ENCODE results near the gene FOXP4. TPM values are rescaled to one million over a fixed set of nuclear protein-coding genes. Genes with fewer than 3 reads are reported as not detected.

The FOXP4 gene
- total RNA-seq, 1 donor, result 3.3 TPM

DNA sequence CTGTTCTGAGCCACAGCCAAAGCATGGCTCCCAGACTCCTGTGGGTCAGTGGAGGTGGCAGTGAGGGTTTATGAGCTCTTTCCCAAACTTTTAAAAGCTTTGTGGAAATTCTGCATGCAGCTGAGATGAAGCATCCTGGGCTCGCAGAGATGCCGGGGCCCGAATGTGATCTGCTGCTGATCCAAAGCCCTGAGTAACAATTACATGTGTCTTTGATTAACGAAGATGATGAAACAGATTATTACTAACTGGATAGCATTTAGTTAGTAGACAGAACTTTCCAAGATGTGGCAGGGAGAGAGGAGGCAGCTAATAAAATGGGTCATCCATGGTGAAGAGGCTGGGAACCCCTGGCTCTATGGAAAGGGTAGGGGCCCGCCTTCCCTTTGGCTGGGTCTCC, 48.1 kb downstream of the FOXP4 start:
- Histone ChIP-seq H3K9me3 (ENCODE audit: low read depth, low read length) (no peaks in the 10 kb centered on the region), H3K79me2 (ENCODE audit: insufficient read depth, low read length) (no peaks in the 10 kb centered on the region), H2AFZ (ENCODE audit: low read length) (no peak overlapping the region), H3K4me3 (ENCODE audit: insufficient read depth, low read length) (no peak overlapping the region), H3K4me1 (ENCODE audit: insufficient read depth, low read length) (no peaks in the 10 kb centered on the region), H3K27ac (ENCODE audit: low read depth, low read length) (no peak overlapping the region), H3K36me3 (ENCODE audit: insufficient read depth, low read length) (no peaks in the 10 kb centered on the region), H3K27me3 (ENCODE audit: insufficient read depth, low read length) (no peaks in the 10 kb centered on the region), H4K20me1 (ENCODE audit: insufficient read depth, low read length) (peaks cover 3% of the 10 kb centered on the region), H3K4me2 (ENCODE audit: insufficient read depth, low read length) (no peak overlapping the region)
- DNase-seq (ENCODE audit: insufficient read length, low spot score, missing footprints), result no peak
- no peak for TF ChIP-seq CTCF (IDR thresholded peaks at IDR 0.05; ENCODE audit: extremely low read depth, low read depth, low read length)

GRCh38 chr6:41594766-41595165, 48.6 kb downstream of the FOXP4 start:
- H3K4me3 ChIP-seq (ENCODE audit: insufficient read depth, low read length), result no peak overlapping the region
- no peak overlapping the region for H2AFZ ChIP-seq (ENCODE audit: low read length)
- no peaks in the 10 kb centered on the region for H3K79me2 ChIP-seq (ENCODE audit: insufficient read depth, low read length)
- H3K9me3 ChIP-seq (ENCODE audit: low read depth, low read length), result no peaks in the 10 kb centered on the region
- no peaks in the 10 kb centered on the region for H3K4me1 ChIP-seq (ENCODE audit: insufficient read depth, low read length)
- no peak overlapping the region for H3K4me2 ChIP-seq (ENCODE audit: insufficient read depth, low read length)
- peak; percentile 79 for DNase-seq (ENCODE audit: insufficient read length, low spot score, missing footprints)
- no peak overlapping the region for H3K27ac ChIP-seq (ENCODE audit: low read depth, low read length)
- TF ChIP-seq CTCF (IDR thresholded peaks at IDR 0.05; ENCODE audit: extremely low read depth, low read depth, low read length), result no peak
- H3K27me3 ChIP-seq (ENCODE audit: insufficient read depth, low read length), result no peaks in the 10 kb centered on the region
- peaks cover 3% of the 10 kb centered on the region for H4K20me1 ChIP-seq (ENCODE audit: insufficient read depth, low read length)
- H3K36me3 ChIP-seq (ENCODE audit: insufficient read depth, low read length), result no peaks in the 10 kb centered on the region

DNA sequence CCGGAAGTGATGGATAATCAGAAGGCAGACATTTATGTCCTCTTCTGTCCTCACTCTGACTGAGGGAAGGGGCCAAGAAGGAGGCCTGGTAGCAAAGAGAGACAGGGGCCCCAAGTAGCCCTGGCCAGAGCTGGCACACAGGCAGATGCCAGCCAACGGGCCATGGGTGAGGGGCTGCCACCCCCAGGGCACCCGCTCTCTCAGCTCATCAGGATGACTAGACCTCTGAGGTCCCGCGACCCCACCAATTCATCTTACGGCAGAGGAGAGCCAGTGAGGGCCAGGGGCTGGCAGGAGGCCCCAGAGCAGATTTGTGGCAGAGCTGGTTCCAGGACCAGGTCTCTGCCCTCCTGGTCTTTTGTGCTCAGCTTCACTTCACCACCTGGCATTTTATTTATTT, 49.0 kb downstream of the FOXP4 start:
- Histone ChIP-seq H3K9me3 (ENCODE audit: low read depth, low read length) (no peaks in the 10 kb centered on the region), H4K20me1 (ENCODE audit: insufficient read depth, low read length) (peaks cover 3% of the 10 kb centered on the region), H3K27ac (ENCODE audit: low read depth, low read length) (no peak overlapping the region), H2AFZ (ENCODE audit: low read length) (no peak overlapping the region), H3K4me3 (ENCODE audit: insufficient read depth, low read length) (no peak overlapping the region), H3K4me1 (ENCODE audit: insufficient read depth, low read length) (no peaks in the 10 kb centered on the region), H3K36me3 (ENCODE audit: insufficient read depth, low read length) (no peaks in the 10 kb centered on the region), H3K27me3 (ENCODE audit: insufficient read depth, low read length) (no peaks in the 10 kb centered on the region), H3K4me2 (ENCODE audit: insufficient read depth, low read length) (no peak overlapping the region), H3K79me2 (ENCODE audit: insufficient read depth, low read length) (no peaks in the 10 kb centered on the region)
- peak; percentile 25 for DNase-seq (ENCODE audit: insufficient read length, low spot score, missing footprints)
- no peak for TF ChIP-seq CTCF (IDR thresholded peaks at IDR 0.05; ENCODE audit: extremely low read depth, low read depth, low read length)

DNA sequence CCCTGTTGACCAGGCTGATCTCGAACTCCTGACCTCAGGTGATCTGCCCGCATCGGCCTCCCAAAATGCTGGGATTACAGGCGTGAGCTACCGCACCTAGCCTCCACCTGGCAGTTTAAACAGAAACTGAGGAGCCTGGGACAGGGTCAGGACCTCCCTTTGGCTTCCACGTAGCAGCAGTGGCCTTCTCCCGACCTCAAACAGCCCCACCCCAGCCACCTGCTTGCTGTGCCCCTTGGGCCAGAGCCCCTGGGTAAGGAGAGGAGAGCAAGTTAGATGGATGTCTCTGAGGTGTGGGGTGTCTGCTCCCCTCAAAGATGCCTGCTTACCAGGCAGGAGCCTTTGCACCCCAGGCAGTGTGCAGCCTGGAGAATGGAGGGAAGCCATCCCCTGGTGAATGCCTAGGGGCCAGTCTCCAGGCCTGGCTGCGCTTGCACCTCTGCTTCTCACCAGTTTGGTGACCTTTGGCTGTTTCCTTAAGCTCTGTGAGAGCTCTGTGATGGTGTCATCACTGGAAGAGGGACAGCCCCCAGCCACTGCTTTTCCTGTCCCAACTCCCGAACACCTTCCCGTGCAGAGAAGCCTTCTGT, 50.0 kb downstream of the FOXP4 start:
- Histone ChIP-seq H2AFZ (ENCODE audit: low read length) (no peak overlapping the region), H3K79me2 (ENCODE audit: insufficient read depth, low read length) (no peaks in the 10 kb centered on the region), H4K20me1 (ENCODE audit: insufficient read depth, low read length) (peaks cover 3% of the 10 kb centered on the region), H3K4me1 (ENCODE audit: insufficient read depth, low read length) (no peaks in the 10 kb centered on the region), H3K4me3 (ENCODE audit: insufficient read depth, low read length) (no peak overlapping the region), H3K27me3 (ENCODE audit: insufficient read depth, low read length) (no peaks in the 10 kb centered on the region), H3K36me3 (ENCODE audit: insufficient read depth, low read length) (no peaks in the 10 kb centered on the region), H3K9me3 (ENCODE audit: low read depth, low read length) (no peaks in the 10 kb centered on the region), H3K27ac (ENCODE audit: low read depth, low read length) (no peak overlapping the region), H3K4me2 (ENCODE audit: insufficient read depth, low read length) (no peak overlapping the region)
- DNase-seq (ENCODE audit: insufficient read length, low spot score, missing footprints), result peak; percentile 32
- TF ChIP-seq CTCF (IDR thresholded peaks at IDR 0.05; ENCODE audit: extremely low read depth, low read depth, low read length), result no peak
